ENCODE results near the gene KCNG2. TPM values are rescaled to one million over a fixed set of nuclear protein-coding genes. Genes with fewer than 3 reads are reported as not detected.

KCNG2 gene
- total and polyA plus RNA-seq, 12 donors, result 0.16 to 0.79 (median 0.24) TPM; not detected in 7

DNA sequence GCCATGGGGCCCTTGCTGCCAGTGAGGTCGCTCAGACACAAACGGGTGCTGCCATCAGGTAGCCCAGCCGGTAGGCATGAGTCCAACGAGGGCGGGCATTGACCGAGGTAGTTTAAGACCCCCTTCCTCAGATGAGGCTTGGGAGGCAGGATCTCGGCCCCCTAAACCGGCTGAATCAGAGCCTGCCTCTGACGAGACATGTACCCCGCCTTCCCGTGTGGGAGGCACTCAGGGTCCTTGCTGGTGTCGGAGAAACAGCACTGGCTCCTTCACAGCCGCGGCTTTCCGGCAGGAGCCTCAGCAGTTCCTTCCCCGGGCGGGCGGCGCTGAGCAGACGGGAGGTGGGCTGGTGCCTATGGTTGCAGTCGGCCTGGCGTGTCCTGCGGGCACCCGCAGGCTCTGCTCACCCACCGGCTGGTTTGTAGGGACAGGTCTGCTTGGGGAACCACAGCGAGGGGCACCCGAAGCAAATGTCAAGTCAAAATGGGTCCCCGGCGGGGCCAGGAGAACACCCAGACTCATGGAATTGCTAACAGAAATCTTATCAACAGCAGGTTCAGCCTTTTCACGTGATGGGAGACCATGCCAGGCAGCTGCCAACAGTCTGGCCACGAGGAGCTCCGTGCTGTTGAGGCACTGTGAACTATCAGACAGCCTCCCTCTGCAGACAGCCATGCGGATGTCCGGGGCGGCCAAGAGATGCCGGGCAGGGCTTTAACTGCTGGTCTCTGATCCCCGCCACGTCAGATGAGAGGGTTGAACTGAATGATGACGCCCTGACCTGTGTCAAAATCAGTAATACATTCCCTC lies 2.8 kb downstream of the KCNG2 start:
- TF ChIP-seq, protein P1, sequence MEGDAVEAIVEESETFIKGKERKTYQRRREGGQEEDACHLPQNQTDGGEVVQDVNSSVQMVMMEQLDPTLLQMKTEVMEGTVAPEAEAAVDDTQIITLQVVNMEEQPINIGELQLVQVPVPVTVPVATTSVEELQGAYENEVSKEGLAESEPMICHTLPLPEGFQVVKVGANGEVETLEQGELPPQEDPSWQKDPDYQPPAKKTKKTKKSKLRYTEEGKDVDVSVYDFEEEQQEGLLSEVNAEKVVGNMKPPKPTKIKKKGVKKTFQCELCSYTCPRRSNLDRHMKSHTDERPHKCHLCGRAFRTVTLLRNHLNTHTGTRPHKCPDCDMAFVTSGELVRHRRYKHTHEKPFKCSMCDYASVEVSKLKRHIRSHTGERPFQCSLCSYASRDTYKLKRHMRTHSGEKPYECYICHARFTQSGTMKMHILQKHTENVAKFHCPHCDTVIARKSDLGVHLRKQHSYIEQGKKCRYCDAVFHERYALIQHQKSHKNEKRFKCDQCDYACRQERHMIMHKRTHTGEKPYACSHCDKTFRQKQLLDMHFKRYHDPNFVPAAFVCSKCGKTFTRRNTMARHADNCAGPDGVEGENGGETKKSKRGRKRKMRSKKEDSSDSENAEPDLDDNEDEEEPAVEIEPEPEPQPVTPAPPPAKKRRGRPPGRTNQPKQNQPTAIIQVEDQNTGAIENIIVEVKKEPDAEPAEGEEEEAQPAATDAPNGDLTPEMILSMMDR (IDR thresholded peaks at IDR 0.05), result no peak
- no peaks in the 10 kb centered on the region for H3K36me3 ChIP-seq
- H3K27ac ChIP-seq, result no peak overlapping the region
- H3K4me1 ChIP-seq, result peaks cover 0 to 36% (median 15%) of the 10 kb centered on the region in 9 donors
- no peaks in the 10 kb centered on the region for H3K9me3 ChIP-seq
- no peak for DNase-seq
- ATAC-seq, result no peak
- 87% methylated on average over 39 of the region's 39 CpGs for WGBS, 2 donors
- intact Hi-C loops (cut with DNase I), result no loop called here
- peaks cover 12 to 69% (median 58%) of the 10 kb centered on the region in 7 donors for H3K27me3 ChIP-seq
- no peak overlapping the region for H3K4me3 ChIP-seq

DNA sequence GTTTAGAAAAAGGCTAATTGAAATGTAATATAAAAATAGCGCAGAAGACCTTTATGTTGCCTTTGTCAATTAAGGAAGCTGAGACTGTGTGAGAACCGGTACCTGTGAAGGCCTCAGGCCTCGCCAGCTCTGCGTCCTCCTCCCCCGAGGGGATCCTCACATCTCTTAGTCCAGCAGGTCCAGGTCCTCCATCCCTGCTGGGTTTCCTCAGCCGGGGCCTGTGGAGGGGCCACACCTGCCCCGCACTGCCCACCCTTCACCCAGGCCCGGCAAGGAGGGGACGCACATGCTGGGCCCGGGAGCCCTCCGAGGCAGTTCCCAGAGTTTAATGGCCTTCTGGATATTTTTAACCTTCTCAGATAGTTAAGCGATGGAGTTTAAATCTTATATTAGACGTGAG lies 3.5 kb downstream of the KCNG2 start:
- intact Hi-C loops (cut with DNase I), result no loop called here
- no peaks in the 10 kb centered on the region for H3K36me3 ChIP-seq
- no peak overlapping the region for H3K27ac ChIP-seq
- no peaks in the 10 kb centered on the region for H3K9me3 ChIP-seq
- H3K4me1 ChIP-seq, result peaks cover 0 to 30% (median 15%) of the 10 kb centered on the region in 9 donors
- no peak for DNase-seq
- no peak for ATAC-seq
- H3K4me3 ChIP-seq, result no peak overlapping the region
- peaks cover 12 to 65% (median 58%) of the 10 kb centered on the region in 7 donors for H3K27me3 ChIP-seq
- WGBS, 2 donors, result 87 to 88% methylated on average over 13 of the region's 13 CpGs
- TF ChIP-seq, protein P1 (IDR thresholded peaks at IDR 0.05), result no peak

DNA sequence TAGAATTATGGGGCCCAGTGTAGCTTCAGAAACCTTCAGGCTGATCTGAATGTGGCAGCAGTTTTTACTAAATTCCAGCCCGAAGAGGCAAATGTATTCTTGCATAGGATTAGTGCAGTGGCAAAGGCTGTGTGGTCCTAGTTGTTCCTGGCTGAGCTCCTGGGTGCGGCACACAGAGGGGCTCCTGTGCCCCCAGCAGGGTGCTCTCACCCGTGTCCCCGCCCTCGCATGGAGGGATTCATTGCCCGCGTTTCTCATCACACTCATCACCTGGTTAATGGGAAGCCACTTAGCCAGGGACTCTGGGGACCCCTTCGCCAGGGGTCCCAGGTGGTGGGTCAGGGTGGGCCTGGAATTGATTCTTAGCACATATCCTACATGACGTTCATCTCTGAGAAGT lies 3.9 kb downstream of the KCNG2 start:
- Histone ChIP-seq H3K4me1 (peaks cover 0 to 26% (median 15%) of the 10 kb centered on the region in 9 donors), H3K27me3 (peaks cover 12 to 61% (median 56%) of the 10 kb centered on the region in 7 donors), H3K4me3 (no peak overlapping the region), H3K27ac (no peak overlapping the region), H3K9me3 (no peaks in the 10 kb centered on the region), H3K36me3 (no peaks in the 10 kb centered on the region)
- TF ChIP-seq, protein P1 (IDR thresholded peaks at IDR 0.05), result no peak
- WGBS, 2 donors, result 84 to 86% methylated on average over 9 of the region's 9 CpGs
- DNase-seq (no peak), ATAC-seq (no peak)
- intact Hi-C loops (cut with DNase I), result loop anchor here in 1 of 10 donors (1.0 kb wide), 1 partner anchor 14 kb away; no protein-coding TSS in a partner anchor

GRCh38 chr18:79802298-79802697 lies 4.6 kb downstream of the KCNG2 start:
- intact Hi-C loops (cut with DNase I), result loop anchor here in 1 of 10 donors (1.0 kb wide), 1 partner anchor 15 kb away; no protein-coding TSS in a partner anchor
- H3K27me3 ChIP-seq, result peaks cover 12 to 55% (median 50%) of the 10 kb centered on the region in 7 donors
- DNase-seq (no peak), ATAC-seq (no peak)
- H3K4me3 ChIP-seq, result no peak overlapping the region
- H3K4me1 ChIP-seq, result peaks cover 0 to 20% (median 15%) of the 10 kb centered on the region in 9 donors
- no peak overlapping the region for H3K27ac ChIP-seq
- TF ChIP-seq, protein P1 (IDR thresholded peaks at IDR 0.05), result no peak
- H3K9me3 ChIP-seq, result no peaks in the 10 kb centered on the region
- no peaks in the 10 kb centered on the region for H3K36me3 ChIP-seq
- WGBS, 2 donors, result 92 to 93% methylated on average over 18 of the region's 18 CpGs
